GM12892 (cell line): Measurements from ENCODE around the gene RFXAP.

Experiments
- DNase-seq: peaks from one replicate; pipeline ENCODE4 v3.0.0; 2011; ENCODE audit not compliant: insufficient read length
- FAIRE-seq: peaks from 2 replicates; lab custom pipeline; 2011; peaks lifted over from hg19 to GRCh38; lab: Jason Lieb, UNC
- POLR2A ChIP-seq: IDR thresholded peaks from 2 replicates; pipeline ENCODE4 v1.6.1; 2011; ENCODE audit warnings: low read depth, low read length, control low read depth
- POLR2AphosphoS5 ChIP-seq: IDR thresholded peaks from 2 replicates; pipeline ENCODE4 v1.6.1; 2011; ENCODE audit warnings: low read depth, low read length, control low read depth
- TAF1 ChIP-seq: IDR thresholded peaks from 2 replicates; pipeline ENCODE4 v1.6.1; 2011; ENCODE audit warnings: low read depth, mild to moderate bottlenecking, control low read depth, low read length, borderline replicate concordance

The RFXAP gene

GRCh38 chr13:36820222-36820621 lies 1.2 kb downstream of the RFXAP start:
- TF ChIP-seq POLR2AphosphoS5 (no peak), POLR2A (no peak), TAF1 (no peak)
- no peak for DNase-seq
- FAIRE-seq, result peak; percentile 82

DNA sequence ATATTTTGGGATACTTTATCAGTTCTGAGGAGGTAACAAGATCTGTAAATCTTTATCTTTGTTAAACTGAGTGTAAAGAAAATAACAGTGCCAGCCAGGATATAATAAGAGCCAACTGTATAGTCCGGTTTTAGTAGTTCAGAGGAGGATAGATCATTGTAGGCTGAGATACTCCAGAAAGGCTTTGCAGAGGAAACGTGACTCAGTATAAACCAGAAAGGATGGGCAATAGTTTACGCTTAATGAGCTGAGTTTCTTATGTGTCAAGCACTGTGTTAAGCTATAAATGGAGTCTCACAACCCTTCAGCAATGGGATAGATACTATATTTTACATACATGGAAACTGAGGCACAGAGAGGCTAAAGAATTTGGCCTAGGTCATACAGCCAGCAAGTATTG lies 3.8 kb downstream of the RFXAP start:
- no peak for DNase-seq
- FAIRE-seq, result no peak
- no peak for TF ChIP-seq POLR2A

- DNase-seq (no peak), FAIRE-seq (no peak)
- no peak for TF ChIP-seq POLR2AphosphoS5
- TF ChIP-seq POLR2A, result no peak
- no peak for TF ChIP-seq TAF1
Measured at GRCh38 chr13:36829753-36830152, 10.7 kb downstream of the RFXAP start.

DNA sequence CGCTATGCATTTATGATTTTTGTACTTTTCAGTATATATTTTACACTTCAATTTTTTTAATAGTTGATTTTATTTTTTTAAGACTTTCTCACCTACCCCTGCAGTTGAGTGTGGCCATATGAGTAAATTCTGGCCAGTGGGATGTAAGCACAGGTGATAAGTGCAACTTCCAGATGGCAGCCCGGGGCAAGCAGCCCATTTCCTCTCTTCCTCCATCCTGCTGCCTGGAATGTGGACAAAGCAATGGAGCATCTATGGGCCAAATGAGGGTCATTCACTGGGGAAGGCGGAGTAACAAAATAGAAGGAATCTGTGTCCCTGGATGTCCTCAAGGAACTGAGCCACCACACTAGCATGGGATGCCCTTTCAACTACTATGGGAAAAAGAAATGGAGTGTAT lies 12.3 kb downstream of the RFXAP start:
- TF ChIP-seq POLR2A (no peak), TAF1 (no peak), POLR2AphosphoS5 (no peak)
- no peak for DNase-seq
- FAIRE-seq, result no peak

GRCh38 chr13:36834299-36834698 lies 15.3 kb downstream of the RFXAP start:
- TF ChIP-seq TAF1 (no peak), POLR2A (no peak), POLR2AphosphoS5 (no peak)
- DNase-seq, result no peak
- FAIRE-seq, result no peak

- FAIRE-seq (no peak), DNase-seq (no peak)
- TF ChIP-seq POLR2A (no peak), TAF1 (no peak), POLR2AphosphoS5 (no peak)
Measured at GRCh38 chr13:36837354-36838092, 18.5 kb downstream of the RFXAP start.

DNA sequence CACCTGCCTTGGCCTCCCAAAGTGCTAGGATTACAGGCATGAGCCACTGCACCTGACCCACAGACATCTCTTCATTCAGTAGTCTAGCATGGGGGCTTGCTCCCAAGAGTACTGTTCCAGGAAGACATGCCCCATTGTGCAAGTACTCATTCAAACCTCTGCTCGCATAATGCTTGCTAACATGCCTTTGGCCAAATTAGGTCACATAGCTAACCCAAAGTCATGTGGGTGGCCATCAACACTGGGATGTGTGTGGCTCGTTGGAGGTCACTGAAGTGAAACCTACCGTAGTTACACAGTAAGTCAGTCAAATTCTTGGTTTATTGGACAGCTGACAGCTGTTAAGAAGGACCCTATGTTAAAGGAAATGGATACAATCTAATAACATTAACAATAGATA lies 20.3 kb downstream of the RFXAP start:
- no peak for FAIRE-seq
- TF ChIP-seq POLR2A (no peak), TAF1 (no peak), POLR2AphosphoS5 (no peak)
- no peak for DNase-seq

- DNase-seq (no peak), FAIRE-seq (no peak)
- TF ChIP-seq POLR2A (no peak), TAF1 (no peak), POLR2AphosphoS5 (no peak)
Measured at GRCh38 chr13:36839981-36840380, 21.0 kb downstream of the RFXAP start.

- TF ChIP-seq TAF1 (no peak), POLR2AphosphoS5 (no peak)
- DNase-seq (no peak), FAIRE-seq (no peak)
Measured at GRCh38 chr13:36840718-36841250, 21.8 kb downstream of the RFXAP start.

DNA sequence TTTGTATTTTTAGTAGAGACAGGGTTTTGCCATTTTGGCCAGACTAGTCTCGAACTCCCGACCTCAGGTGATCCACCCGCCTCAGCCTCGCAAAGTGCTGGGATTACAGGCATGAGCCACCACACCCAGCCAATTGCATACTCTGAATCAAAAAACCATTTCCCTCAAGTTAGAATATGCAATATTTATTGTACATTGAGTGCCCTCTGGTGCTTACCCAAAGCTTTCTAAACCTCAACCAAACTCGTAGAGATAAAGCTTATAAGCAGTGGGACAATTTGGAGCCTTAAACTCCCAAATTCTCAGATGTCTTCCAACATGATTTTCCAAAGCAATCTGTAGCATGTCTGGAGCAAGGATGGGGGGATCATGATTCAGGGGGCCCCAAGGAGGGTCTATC lies 22.4 kb downstream of the RFXAP start:
- DNase-seq (no peak), FAIRE-seq (no peak)
- TF ChIP-seq POLR2AphosphoS5 (no peak), TAF1 (no peak), POLR2A (no peak)

- TF ChIP-seq POLR2AphosphoS5 (no peak), TAF1 (no peak), POLR2A (no peak)
- DNase-seq, result no peak
Measured at GRCh38 chr13:36847606-36848005, 28.6 kb downstream of the RFXAP start.

GRCh38 chr13:36848199-36848982 lies 29.4 kb downstream of the RFXAP start:
- DNase-seq (no peak), FAIRE-seq (peak; percentile 21)
- no peak for TF ChIP-seq POLR2AphosphoS5

More at GRCh38 chr13:36847606-36848005, 28.6 kb downstream of the RFXAP start:
- FAIRE-seq, result no peak
